Suprapubic skin (tissue), 4 donors: Measurements from ENCODE around the gene ALLC. TPM values are rescaled to one million over a fixed set of nuclear protein-coding genes. Genes with fewer than 3 reads are reported as not detected.

Experiments used
- DNase-seq, 2 donors: peaks; one replicate each; pipeline ENCODE4 v3.0.0-alpha.2; 2019; ENCODE audit warnings: low spot score in 2 of 2
- H3K27ac ChIP-seq: fragments of 200-600 bp; sonication (generic); one replicate; pipeline ENCODE4 v1.5.1; 2019
- H3K27me3 ChIP-seq: fragments of 200-600 bp; sonication (generic); one replicate; pipeline ENCODE4 v1.5.1; 2019
- H3K36me3 ChIP-seq: fragments of 200-600 bp; sonication (generic); one replicate; pipeline ENCODE4 v1.5.1; 2019
- H3K4me1 ChIP-seq: fragments of 200-600 bp; sonication (generic); one replicate; pipeline ENCODE4 v1.5.1; 2019
- H3K4me3 ChIP-seq: fragments of 200-600 bp; sonication (generic); one replicate; pipeline ENCODE4 v1.5.1; 2019; ENCODE audit warnings: mild to moderate bottlenecking
- H3K9me3 ChIP-seq: fragments of 200-600 bp; sonication (generic); one replicate; pipeline ENCODE4 v1.5.1; 2019
- EP300 ChIP-seq: sonication (generic); formaldehyde crosslinking; IDR thresholded peaks from one replicate; pipeline ENCODE4 v1.6.1; 2017; ENCODE audit warnings: antibody characterized with exemption
- POLR2A ChIP-seq, 2 donors: fragments of 450-650 bp; IDR thresholded peaks; one replicate each; pipeline ENCODE4 v1.6.1; 2017; ENCODE audit warnings: antibody characterized with exemption in 2 of 2, mild to moderate bottlenecking in 2 of 2, moderate library complexity in 2 of 2
- POLR2AphosphoS5 ChIP-seq, 3 donors: sonication (generic); formaldehyde crosslinking; IDR thresholded peaks; one replicate each; pipeline ENCODE4 v1.6.1; 2017; ENCODE audit warnings: antibody characterized with exemption in 3 of 3
- WGBS: methylation state at CpG from one replicate; pipeline ENCODE4 v1.1.5; 2018; 5-methylcytosine and 5-hydroxymethylcytosine counted together
- total RNA-seq, 4 donors: library from RNA; depleted of rRNA; stranded (reverse); fragments of >200 nt; gene quantifications; one replicate each; pipeline ENCODE4 v1.1.0, GENCODE V29; 2016
- TF ChIP-seq, protein P1 (sequence below), 2 donors: fragments of 200-600 bp in 1 of 2; fragments of 450-650 bp in 1 of 2; sonication (generic) in 1 of 2; IDR thresholded peaks; one replicate each; pipeline ENCODE4 v1.5.1; 2016 to 2019; ENCODE audit warnings: antibody characterized with exemption in 2 of 2, mild to moderate bottlenecking in 1 of 2, moderate library complexity in 1 of 2

ALLC gene
- total RNA-seq, 4 donors from 2014 or later, result not detected

DNA sequence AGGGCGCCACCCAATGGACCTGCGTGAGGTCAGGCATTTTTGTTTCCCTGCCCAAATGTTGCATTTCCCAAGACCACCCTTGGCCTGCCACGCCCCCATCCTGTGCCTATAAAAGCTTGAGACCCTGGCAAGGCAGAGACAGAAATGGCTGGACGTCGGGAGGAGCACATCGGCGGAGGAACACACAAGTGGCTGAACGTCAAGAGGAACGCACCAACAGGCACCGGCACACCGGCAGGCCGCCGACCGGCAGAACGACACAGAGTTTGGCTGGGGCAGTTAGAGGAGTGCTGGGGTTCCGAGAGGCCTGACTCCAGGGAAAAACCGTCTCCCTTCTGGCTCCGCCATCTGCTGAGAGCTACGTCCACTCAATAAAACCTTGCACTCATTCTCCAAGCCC is 81.3 kb downstream of the ALLC start:
- H3K4me1 ChIP-seq, result no peaks in the 10 kb centered on the region
- peaks cover 9% of the 10 kb centered on the region for H3K27me3 ChIP-seq
- peak in 1 of 2 donors; percentile 30 for DNase-seq
- TF ChIP-seq POLR2AphosphoS5 (IDR thresholded peaks at IDR 0.05) (no peak), EP300 (no peak), POLR2A (IDR thresholded peaks at IDR 0.05) (no peak)
- TF ChIP-seq, protein P1, sequence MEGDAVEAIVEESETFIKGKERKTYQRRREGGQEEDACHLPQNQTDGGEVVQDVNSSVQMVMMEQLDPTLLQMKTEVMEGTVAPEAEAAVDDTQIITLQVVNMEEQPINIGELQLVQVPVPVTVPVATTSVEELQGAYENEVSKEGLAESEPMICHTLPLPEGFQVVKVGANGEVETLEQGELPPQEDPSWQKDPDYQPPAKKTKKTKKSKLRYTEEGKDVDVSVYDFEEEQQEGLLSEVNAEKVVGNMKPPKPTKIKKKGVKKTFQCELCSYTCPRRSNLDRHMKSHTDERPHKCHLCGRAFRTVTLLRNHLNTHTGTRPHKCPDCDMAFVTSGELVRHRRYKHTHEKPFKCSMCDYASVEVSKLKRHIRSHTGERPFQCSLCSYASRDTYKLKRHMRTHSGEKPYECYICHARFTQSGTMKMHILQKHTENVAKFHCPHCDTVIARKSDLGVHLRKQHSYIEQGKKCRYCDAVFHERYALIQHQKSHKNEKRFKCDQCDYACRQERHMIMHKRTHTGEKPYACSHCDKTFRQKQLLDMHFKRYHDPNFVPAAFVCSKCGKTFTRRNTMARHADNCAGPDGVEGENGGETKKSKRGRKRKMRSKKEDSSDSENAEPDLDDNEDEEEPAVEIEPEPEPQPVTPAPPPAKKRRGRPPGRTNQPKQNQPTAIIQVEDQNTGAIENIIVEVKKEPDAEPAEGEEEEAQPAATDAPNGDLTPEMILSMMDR (IDR thresholded peaks at IDR 0.05), result no peak
- H3K9me3 ChIP-seq, result no peaks in the 10 kb centered on the region
- no peaks in the 10 kb centered on the region for H3K36me3 ChIP-seq
- WGBS, result 94% methylated on average over 19 of the region's 19 CpGs
- H3K27ac ChIP-seq, result no peak overlapping the region
- no peak overlapping the region for H3K4me3 ChIP-seq

DNA sequence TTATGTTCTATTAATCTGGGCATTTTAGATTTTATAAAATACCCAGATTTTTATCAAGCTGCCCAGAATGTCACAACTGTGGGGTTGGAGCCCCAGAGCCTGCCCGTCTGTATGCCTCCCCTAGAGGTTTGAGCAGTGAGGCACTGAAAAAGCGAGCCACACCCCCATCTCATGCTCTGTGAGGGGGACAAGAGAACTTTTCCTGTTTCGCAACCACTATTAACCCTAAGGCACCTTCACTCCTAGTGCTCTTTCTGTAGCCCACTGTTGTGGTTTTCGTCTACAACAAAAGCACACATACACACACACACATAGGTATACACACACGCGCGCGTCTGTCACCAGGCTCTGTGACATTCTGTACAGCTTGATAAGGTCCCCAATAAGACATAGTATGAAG is 83.4 kb downstream of the ALLC start:
- H3K4me3 ChIP-seq, result no peak overlapping the region
- no peak overlapping the region for H3K27ac ChIP-seq
- H3K4me1 ChIP-seq, result no peaks in the 10 kb centered on the region
- TF ChIP-seq, protein P1 (IDR thresholded peaks at IDR 0.05), result no peak
- no peak for TF ChIP-seq POLR2AphosphoS5 (IDR thresholded peaks at IDR 0.05)
- TF ChIP-seq EP300, result no peak
- peaks cover 6% of the 10 kb centered on the region for H3K27me3 ChIP-seq
- no peaks in the 10 kb centered on the region for H3K9me3 ChIP-seq
- WGBS, result 64% methylated on average over 8 of the region's 8 CpGs
- no peaks in the 10 kb centered on the region for H3K36me3 ChIP-seq
- no peak for DNase-seq

DNA sequence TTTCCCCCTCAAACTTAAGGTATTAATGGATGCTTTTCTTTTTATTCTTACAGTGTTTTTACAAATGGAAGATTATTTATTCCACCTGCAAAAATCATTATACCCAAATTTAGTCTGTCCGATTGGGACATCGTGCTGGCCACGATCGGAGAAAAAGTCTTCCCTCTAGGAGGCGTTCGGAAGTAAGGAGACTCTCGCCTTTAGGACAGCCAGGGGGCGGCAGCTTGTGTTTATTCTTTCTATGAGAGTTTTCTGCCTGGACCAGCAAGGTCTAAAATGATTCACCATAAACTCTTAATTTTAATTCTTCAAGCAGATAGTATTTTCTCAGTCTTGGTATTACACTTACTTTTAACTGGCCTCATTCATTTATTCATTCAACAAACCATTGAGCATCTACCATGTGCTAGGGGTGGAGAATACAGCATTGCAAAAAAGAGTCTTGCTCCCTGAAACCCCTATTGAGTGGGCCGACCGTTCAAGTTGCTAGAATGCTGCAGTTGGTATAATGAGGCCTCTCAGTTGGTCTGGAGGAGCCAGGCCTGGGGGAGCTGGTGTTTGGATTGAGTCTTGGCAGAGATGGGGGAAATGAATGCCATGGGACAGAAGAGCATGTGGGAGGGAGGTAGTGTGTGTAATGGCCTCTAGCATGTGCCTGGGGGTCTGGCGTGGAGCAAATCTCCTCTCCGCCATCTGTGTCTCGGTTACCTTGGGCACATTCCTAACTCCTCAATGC is 84.0 kb downstream of the ALLC start:
- no peak for DNase-seq
- Histone ChIP-seq H3K4me3 (no peak overlapping the region), H3K27ac (no peak overlapping the region), H3K27me3 (peaks cover 6% of the 10 kb centered on the region), H3K9me3 (no peaks in the 10 kb centered on the region), H3K36me3 (no peaks in the 10 kb centered on the region), H3K4me1 (no peaks in the 10 kb centered on the region)
- TF ChIP-seq POLR2A (IDR thresholded peaks at IDR 0.05) (no peak), EP300 (no peak), POLR2AphosphoS5 (IDR thresholded peaks at IDR 0.05) (no peak)
- TF ChIP-seq, protein P1 (IDR thresholded peaks at IDR 0.05), result no peak
- 95% methylated on average over 13 of the region's 13 CpGs for WGBS

DNA sequence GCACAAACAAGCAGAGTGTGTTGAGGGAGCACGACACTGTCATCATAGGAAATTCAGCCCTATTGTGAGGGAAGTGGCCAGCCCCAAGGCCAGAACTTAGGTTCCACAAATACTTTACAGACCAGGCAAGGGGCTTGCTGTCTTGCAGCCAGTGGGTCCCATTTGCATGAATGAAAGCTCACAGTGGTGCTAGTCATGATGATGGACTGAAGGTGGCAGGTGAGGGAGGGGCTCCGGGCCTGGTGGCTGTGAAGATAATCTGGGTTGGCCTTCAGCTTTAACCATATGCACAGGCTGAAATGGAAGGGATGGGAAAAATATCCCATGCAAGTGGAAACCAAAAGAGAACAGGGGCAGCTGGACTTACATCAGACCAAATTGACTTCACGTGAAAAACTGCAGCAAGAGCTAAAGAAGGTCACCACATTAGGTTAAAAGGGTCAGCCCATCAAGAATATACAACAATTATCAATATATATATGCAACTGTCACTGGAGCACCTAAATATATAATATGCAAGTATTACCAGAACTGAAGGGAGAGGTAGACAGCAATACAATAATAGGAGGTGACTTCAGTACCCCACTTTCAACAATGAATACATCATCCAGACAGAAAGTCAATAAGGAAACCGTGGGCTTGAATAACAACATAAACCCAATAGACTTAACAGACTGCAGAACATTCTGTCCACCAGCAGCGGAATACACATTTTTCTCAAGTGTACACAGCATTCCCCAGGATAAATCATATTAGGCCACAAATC is 84.9 kb downstream of the ALLC start:
- no peak for DNase-seq

DNA sequence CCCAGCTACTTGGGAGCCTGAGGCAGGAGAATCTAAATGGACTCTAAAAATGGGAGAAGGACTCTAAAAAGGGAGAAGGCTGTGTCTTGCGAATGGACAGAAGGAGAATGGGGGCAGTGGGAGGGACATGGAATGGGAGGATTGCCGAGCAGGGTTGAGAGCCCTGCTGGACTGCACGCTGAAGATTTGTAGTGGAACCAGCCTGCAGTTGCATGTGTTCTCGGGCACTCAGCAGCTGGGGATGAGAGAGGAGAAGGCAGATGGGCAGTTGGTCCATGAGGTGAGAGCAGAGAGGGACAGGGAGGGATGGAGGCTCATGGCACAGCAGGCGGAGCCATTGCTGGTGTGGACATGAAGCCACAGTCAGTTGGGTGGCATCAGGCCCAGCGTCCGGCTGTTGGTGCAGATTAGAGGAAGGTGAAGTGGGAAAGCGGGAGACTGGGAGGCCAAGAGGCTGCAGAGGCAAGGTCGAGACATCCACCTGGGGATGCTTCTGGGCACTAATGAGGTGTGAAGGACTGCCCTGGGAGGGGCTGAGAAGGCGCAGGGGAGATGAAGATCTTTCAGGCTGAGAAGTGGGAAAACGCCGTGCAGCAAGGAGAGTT is 86.1 kb downstream of the ALLC start:
- Histone ChIP-seq H3K9me3 (no peaks in the 10 kb centered on the region), H3K27ac (no peak overlapping the region), H3K27me3 (peaks cover 6% of the 10 kb centered on the region), H3K36me3 (no peaks in the 10 kb centered on the region), H3K4me1 (no peaks in the 10 kb centered on the region), H3K4me3 (no peak overlapping the region)
- TF ChIP-seq, protein P1 (IDR thresholded peaks at IDR 0.05), result no peak
- TF ChIP-seq EP300 (no peak), POLR2A (IDR thresholded peaks at IDR 0.05) (no peak), POLR2AphosphoS5 (IDR thresholded peaks at IDR 0.05) (no peak)
- 92% methylated on average over 12 of the region's 12 CpGs for WGBS
- DNase-seq, result peak in 1 of 2 donors; percentile 31

More for the DNA sequence above, 84.9 kb downstream of the ALLC start:
- H3K4me1 ChIP-seq, result no peaks in the 10 kb centered on the region
- H3K4me3 ChIP-seq, result no peak overlapping the region
- no peak for TF ChIP-seq POLR2AphosphoS5 (IDR thresholded peaks at IDR 0.05)
- no peaks in the 10 kb centered on the region for H3K36me3 ChIP-seq
- 87% methylated on average over 5 of the region's 5 CpGs for WGBS
- no peaks in the 10 kb centered on the region for H3K9me3 ChIP-seq
- H3K27me3 ChIP-seq, result peaks cover 6% of the 10 kb centered on the region
- no peak overlapping the region for H3K27ac ChIP-seq
